Measurements from ENCODE around the gene MACC1.
A peak's percentile ranks its signal among the peaks of the same experiment; 100 is the strongest.

MACC1 gene

GRCh38 chr7:20111821-20112542, 105.2 kb downstream of the MACC1 start:
- no peak for DNase-seq (ENCODE audit: low read depth in 2 of 2)
- TF ChIP-seq CTCF (IDR thresholded peaks at IDR 0.05; ENCODE audit: low read depth, low read length), result no peak
- no peak overlapping the region for H3K4me3 ChIP-seq (replicated peaks in 1 of 2; ENCODE audit: low read depth in 2 of 2, low read length in 2 of 2)

- no peak for TF ChIP-seq CTCF (IDR thresholded peaks at IDR 0.05; ENCODE audit: low read depth, low read length)
- no peak overlapping the region for H3K4me3 ChIP-seq (replicated peaks in 1 of 2; ENCODE audit: low read depth in 2 of 2, low read length in 2 of 2)
- peak; percentile 6 to 46 for DNase-seq (ENCODE audit: low read depth in 2 of 2)
Measured at GRCh38 chr7:20107582-20107981, 109.6 kb downstream of the MACC1 start.

- DNase-seq (ENCODE audit: low read depth in 2 of 2), result no peak
- no peak overlapping the region for H3K4me3 ChIP-seq (replicated peaks in 1 of 2; ENCODE audit: low read depth in 2 of 2, low read length in 2 of 2)
- no peak for TF ChIP-seq CTCF (IDR thresholded peaks at IDR 0.05; ENCODE audit: low read depth, low read length)
Measured at GRCh38 chr7:20104696-20105095, 112.5 kb downstream of the MACC1 start.

- no peak for DNase-seq (ENCODE audit: low read depth in 2 of 2)
- TF ChIP-seq CTCF (IDR thresholded peaks at IDR 0.05; ENCODE audit: low read depth, low read length), result no peak
- no peak overlapping the region for H3K4me3 ChIP-seq (replicated peaks in 1 of 2; ENCODE audit: low read depth in 2 of 2, low read length in 2 of 2)
Measured at GRCh38 chr7:20102982-20103381, 114.2 kb downstream of the MACC1 start.

GRCh38 chr7:20095862-20096261, 121.3 kb downstream of the MACC1 start:
- no peak for DNase-seq (ENCODE audit: low read depth in 2 of 2)
- H3K4me3 ChIP-seq (replicated peaks in 1 of 2; ENCODE audit: low read depth in 2 of 2, low read length in 2 of 2), result no peak overlapping the region
- TF ChIP-seq CTCF (IDR thresholded peaks at IDR 0.05; ENCODE audit: low read depth, low read length), result no peak

GRCh38 chr7:20095436-20095835, 121.7 kb downstream of the MACC1 start:
- DNase-seq (ENCODE audit: low read depth in 2 of 2), result no peak
- no peak overlapping the region for H3K4me3 ChIP-seq (replicated peaks in 1 of 2; ENCODE audit: low read depth in 2 of 2, low read length in 2 of 2)
- TF ChIP-seq CTCF (IDR thresholded peaks at IDR 0.05; ENCODE audit: low read depth, low read length), result no peak

GRCh38 chr7:20089431-20089830, 127.8 kb downstream of the MACC1 start:
- DNase-seq (ENCODE audit: low read depth in 2 of 2), result peak in 1 of 2 donors; percentile 16
- TF ChIP-seq CTCF (IDR thresholded peaks at IDR 0.05; ENCODE audit: low read depth, low read length), result no peak
- no peak overlapping the region for H3K4me3 ChIP-seq (replicated peaks in 1 of 2; ENCODE audit: low read depth in 2 of 2, low read length in 2 of 2)
